ENCODE results near the gene MAP3K20. TPM values are rescaled to one million over a fixed set of nuclear protein-coding genes. Genes with fewer than 3 reads are reported as not detected.

The MAP3K20 gene
- total and polyA plus RNA-seq, 2 of the 8 experiments (the other 6 are each of a cell fraction or from before 2014, with no cell fraction given), result 3.1 to 11.1 TPM

GRCh38 chr2:173230181-173230580 is 154.5 kb downstream of the MAP3K20 start:
- H4K91ac ChIP-seq (replicated peaks; ENCODE audit: insufficient read length, low read length), result no peak overlapping the region
- H3K56ac ChIP-seq (replicated peaks; ENCODE audit: insufficient read length, low read depth, low read length), result no peak overlapping the region
- no peaks in the 10 kb centered on the region for H3K27me3 ChIP-seq (replicated peaks in 1 of 4; ENCODE audit: control insufficient read depth in 3 of 4, extremely low read depth in 1 of 4, insufficient read depth in 3 of 4, low read length in 3 of 4)
- H2AK5ac ChIP-seq (ENCODE audit: low read depth, low read length), result no peak overlapping the region
- 0 out of 8 replicates have a peak, but pooled peaks cover 0 to 4% (median 0%) of the 10 kb centered on the region in 4 experiments for H3K36me3 ChIP-seq (ENCODE audit: control insufficient read depth in 2 of 4, insufficient read depth in 4 of 4, low read length in 3 of 4)
- ChIA-PET POLR2A (ENCODE audit: partially characterized antibody) (interaction anchor here (1.0 kb wide), 1 partner anchor 11 kb away, joined by 4 read pairs; no protein-coding TSS in a partner anchor), CTCF (ENCODE audit: partially characterized antibody) (interaction anchor here (1.1 to 1.6 kb wide), 4 partner anchors 9 to 139 kb away, joined by 3 to 6 read pairs (median 4); no protein-coding TSS in a partner anchor)
- no peak for TF ChIP-seq SAP30 (IDR thresholded peaks at IDR 0.05; ENCODE audit: insufficient read depth, insufficient replicate concordance, low read length)
- no peak for TF ChIP-seq TAF1 (IDR thresholded peaks at IDR 0.05; ENCODE audit: low read depth, low read length)
- no peak for TF ChIP-seq BCL11A (IDR thresholded peaks at IDR 0.05; ENCODE audit: low read depth in 2 of 2, low read length in 2 of 2)
- TF ChIP-seq MAX (IDR thresholded peaks at IDR 0.05), result no peak
- no peak for TF ChIP-seq HDAC2 (IDR thresholded peaks at IDR 0.05; ENCODE audit: borderline replicate concordance in 1 of 2, low read depth in 2 of 2, low read length in 2 of 2)
- no peak overlapping the region for H3K4ac ChIP-seq (replicated peaks; ENCODE audit: insufficient read length, low read depth, low read length)
- H2AFZ ChIP-seq (ENCODE audit: low read length), result no peak overlapping the region
- H2BK12ac ChIP-seq (ENCODE audit: low read depth, low read length), result no peak overlapping the region
- H3K9me3 ChIP-seq (ENCODE audit: insufficient read depth in 2 of 2, low read depth in 1 of 2, low read length in 1 of 2), result peaks cover 1 to 6% of the 10 kb centered on the region in 2 experiments; a peak in 1 of 4 replicates
- H3K4me1 ChIP-seq (replicated peaks in 1 of 4; ENCODE audit: control insufficient read depth in 3 of 4, insufficient read depth in 4 of 4, low read length in 3 of 4), result peaks cover 0 to 3% (median 0%) of the 10 kb centered on the region in 4 experiments; a peak in 1 of 7 replicates
- no peaks in the 10 kb centered on the region; the same call in 1 of the 2 replicates for H3K23me2 ChIP-seq (ENCODE audit: low read depth, low read length)
- no peak for DNase-seq (ENCODE audit: low read depth in 1 of 2, low spot score in 2 of 2)
- no peak overlapping the region for H3K27ac ChIP-seq (ENCODE audit: low read depth, low read length)
- no peaks in the 10 kb centered on the region for H3K79me2 ChIP-seq (ENCODE audit: control insufficient read depth in 1 of 2, insufficient read depth in 2 of 2, low read length in 2 of 2)
- no peak overlapping the region for H3K9ac ChIP-seq (replicated peaks in 1 of 4; ENCODE audit: extremely low read depth in 1 of 4, low read depth in 3 of 4, low read length in 3 of 4)
- no peaks in the 10 kb centered on the region for H3K79me1 ChIP-seq (ENCODE audit: low read depth, low read length)
- no peak overlapping the region for H2BK5ac ChIP-seq (ENCODE audit: low read depth, low read length)
- no peak overlapping the region for H2BK15ac ChIP-seq (ENCODE audit: low read length)
- WGBS, 2 experiments (ENCODE audit: extremely low coverage in 1 of 2, insufficient coverage in 1 of 2, insufficient read length in 1 of 2, insufficient replicate concordance in 2 of 2, low coverage in 1 of 2, low lambda C conversion rate in 2 of 2, missing lambda C conversion rate in 1 of 2), result 86% methylated on average over 5 of the region's 5 CpGs; no CpG with 5 or more reads in 1 of the 2 experiments
- no peak for FAIRE-seq
- H4K5ac ChIP-seq (ENCODE audit: insufficient read length, low read depth, low read length), result no peak overlapping the region
- H4K8ac ChIP-seq (ENCODE audit: extremely low read depth, insufficient read depth, low read length), result no peak overlapping the region
- no peak overlapping the region for H3K23ac ChIP-seq (ENCODE audit: insufficient read length)
- no peak overlapping the region for H2BK20ac ChIP-seq (ENCODE audit: low read length)
- H2BK120ac ChIP-seq (replicated peaks; ENCODE audit: low read depth, low read length), result no peak overlapping the region
- no peak overlapping the region for H3K4me3 ChIP-seq (ENCODE audit: extremely low read depth in 1 of 4, insufficient read depth in 2 of 4, low read depth in 3 of 4, low read length in 4 of 4)
- no peaks in the 10 kb centered on the region for H4K20me1 ChIP-seq (replicated peaks in 1 of 2; ENCODE audit: control insufficient read depth in 1 of 2, insufficient read depth in 2 of 2, low read length in 2 of 2)
- no peak overlapping the region for H3K14ac ChIP-seq (ENCODE audit: insufficient read length)
- no peak overlapping the region for H3K4me2 ChIP-seq (ENCODE audit: insufficient read depth in 1 of 2, low read depth in 2 of 2, low read length in 2 of 2)
- H3K18ac ChIP-seq (ENCODE audit: extremely low read depth, low read length), result no peak overlapping the region

Measured in H1 (cell line).